ENCODE results near the gene ZDHHC8.

- no peak for TF ChIP-seq POLR2AphosphoS5 (IDR thresholded peaks at IDR 0.05; ENCODE audit: low read depth, low read length)
- no peak for TF ChIP-seq TAF1 (IDR thresholded peaks at IDR 0.05; ENCODE audit: borderline replicate concordance, low read depth, low read length)
Measured at GRCh38 chr22:20178915-20179227, 47.3 kb downstream of the ZDHHC8 start.
